Omental fat pad (tissue), 4 donors: ENCODE data around the gene CDAN1. TPM values are rescaled to one million over a fixed set of nuclear protein-coding genes. Genes with fewer than 3 reads are reported as not detected.

Source experiments
- ATAC-seq: fragments of 150-250 bp; one replicate; pipeline ENCODE4 v1.9.1; 2016; ENCODE audit warnings: mild to moderate bottlenecking, moderate library complexity; ENCODE audit not compliant: low FRiP score
- DNase-seq: peaks from one replicate; pipeline ENCODE4 v3.0.0-alpha.2; 2019; ENCODE audit warnings: low spot score
- total RNA-seq, 4 donors: library from RNA; depleted of rRNA; stranded (reverse); fragments of >200 nt; gene quantifications; one replicate each; pipeline ENCODE4 v1.1.0, GENCODE V29; 2016
- TF ChIP-seq, protein P1 (sequence below), 3 donors: fragments of 450-650 bp; IDR thresholded peaks; one replicate each; pipeline ENCODE4 v1.5.1; 2016 to 2017; ENCODE audit warnings: antibody characterized with exemption in 3 of 3, mild to moderate bottlenecking in 3 of 3, moderate library complexity in 2 of 3

The CDAN1 gene
- total RNA-seq, 4 donors from 2014 or later: 5.4 to 15.1 (median 7.5) TPM

DNA sequence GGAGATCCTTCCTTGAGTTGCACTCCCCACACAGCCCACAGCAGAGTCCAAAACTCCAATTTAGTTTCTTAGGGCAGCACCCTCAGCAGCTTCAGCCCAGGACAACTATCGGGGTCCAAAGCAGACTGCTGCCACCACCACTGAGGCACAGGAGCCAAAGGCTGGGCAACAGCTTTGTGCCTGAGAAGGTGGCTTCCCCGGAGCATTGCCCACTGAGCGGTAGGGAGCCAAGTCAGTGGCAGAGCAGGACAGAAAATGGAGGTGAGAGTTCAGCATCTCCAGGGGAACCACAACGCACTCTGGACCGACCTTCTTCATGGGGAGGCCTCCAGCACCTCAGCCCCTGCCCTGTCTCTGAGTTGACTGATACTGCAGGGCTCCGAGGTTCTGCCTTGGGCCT lies 43.4 kb downstream of the CDAN1 start:
- TF ChIP-seq, protein P1, sequence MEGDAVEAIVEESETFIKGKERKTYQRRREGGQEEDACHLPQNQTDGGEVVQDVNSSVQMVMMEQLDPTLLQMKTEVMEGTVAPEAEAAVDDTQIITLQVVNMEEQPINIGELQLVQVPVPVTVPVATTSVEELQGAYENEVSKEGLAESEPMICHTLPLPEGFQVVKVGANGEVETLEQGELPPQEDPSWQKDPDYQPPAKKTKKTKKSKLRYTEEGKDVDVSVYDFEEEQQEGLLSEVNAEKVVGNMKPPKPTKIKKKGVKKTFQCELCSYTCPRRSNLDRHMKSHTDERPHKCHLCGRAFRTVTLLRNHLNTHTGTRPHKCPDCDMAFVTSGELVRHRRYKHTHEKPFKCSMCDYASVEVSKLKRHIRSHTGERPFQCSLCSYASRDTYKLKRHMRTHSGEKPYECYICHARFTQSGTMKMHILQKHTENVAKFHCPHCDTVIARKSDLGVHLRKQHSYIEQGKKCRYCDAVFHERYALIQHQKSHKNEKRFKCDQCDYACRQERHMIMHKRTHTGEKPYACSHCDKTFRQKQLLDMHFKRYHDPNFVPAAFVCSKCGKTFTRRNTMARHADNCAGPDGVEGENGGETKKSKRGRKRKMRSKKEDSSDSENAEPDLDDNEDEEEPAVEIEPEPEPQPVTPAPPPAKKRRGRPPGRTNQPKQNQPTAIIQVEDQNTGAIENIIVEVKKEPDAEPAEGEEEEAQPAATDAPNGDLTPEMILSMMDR (IDR thresholded peaks at IDR 0.05): no peak
- DNase-seq: no peak
- ATAC-seq: no peak

DNA sequence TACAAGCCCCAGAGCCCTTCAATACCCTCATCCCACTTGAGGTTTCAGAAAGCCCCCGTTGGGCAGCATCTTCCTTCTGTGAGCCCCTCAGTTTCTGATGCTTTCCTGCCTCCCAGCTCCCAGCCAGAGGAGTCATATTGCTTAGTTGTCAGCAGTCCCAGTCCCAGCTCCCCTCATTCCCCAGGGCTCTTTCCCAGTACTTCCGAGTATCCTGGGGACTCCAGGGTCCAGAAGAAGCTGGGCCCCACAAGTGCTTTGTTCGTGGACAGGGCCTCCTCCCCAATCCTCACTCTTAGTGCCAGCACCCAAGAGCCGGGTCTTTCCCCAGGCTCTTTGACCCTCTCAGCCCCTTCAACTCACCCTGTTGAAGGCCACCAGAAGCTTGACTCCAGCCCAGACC lies 43.9 kb downstream of the CDAN1 start:
- DNase-seq (no peak), ATAC-seq (no peak)
- TF ChIP-seq, protein P1 (IDR thresholded peaks at IDR 0.05): no peak

DNA sequence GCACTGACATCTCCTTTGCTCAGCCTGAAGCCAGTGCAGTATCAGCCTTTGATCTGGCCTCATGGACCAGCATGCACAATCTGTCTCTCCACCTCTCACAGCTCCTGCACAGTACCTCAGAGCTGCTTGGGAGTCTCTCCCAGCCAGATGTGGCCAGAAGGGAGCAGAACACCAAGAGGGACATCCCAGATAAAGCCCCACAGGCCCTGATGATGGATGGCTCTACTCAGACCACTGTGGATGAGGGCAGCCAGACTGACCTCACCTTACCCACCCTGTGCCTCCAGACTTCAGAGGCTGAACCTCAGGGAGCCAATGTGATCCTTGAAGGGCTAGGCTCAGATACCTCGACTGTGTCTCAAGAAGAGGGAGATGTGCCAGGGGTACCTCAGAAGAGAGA lies 44.4 kb downstream of the CDAN1 start:
- TF ChIP-seq, protein P1 (IDR thresholded peaks at IDR 0.05): no peak
- ATAC-seq (no peak), DNase-seq (no peak)

DNA sequence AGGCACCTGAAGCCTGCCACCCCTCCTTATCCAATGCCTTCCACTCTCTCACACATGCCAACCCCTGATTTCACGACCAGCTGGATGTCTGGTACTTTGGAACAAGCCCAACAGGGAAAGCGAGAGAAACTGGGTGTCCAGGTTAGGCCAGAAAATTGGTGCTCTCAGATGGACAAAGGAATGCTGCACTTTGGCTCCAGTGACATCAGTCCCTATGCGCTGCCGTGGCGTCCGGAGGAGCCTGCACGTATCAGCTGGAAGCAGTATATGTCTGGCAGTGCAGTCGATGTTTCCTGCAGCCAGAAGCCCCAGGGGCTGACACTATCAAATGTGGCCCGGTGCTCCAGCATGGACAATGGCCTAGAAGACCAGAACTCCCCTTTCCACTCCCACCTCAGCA lies 45.2 kb downstream of the CDAN1 start:
- ATAC-seq: no peak
- no peak for DNase-seq
- TF ChIP-seq, protein P1 (IDR thresholded peaks at IDR 0.05): no peak

DNA sequence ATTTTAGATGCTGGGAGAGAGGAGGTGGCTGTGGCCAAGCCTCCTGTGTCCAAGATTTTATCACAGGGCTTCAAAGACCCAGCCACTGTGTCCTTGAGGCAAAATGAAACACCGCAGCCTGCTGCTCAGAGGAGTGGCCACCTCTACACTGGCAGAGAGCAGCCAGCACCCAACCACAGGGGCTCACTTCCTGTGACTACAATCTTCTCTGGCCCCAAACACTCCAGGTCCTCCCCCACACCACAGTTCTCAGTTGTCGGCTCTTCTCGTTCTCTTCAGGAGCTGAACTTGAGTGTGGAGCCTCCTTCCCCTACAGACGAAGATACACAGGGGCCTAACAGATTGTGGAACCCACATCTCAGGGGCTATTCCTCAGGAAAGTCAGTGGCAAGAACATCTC lies 45.6 kb downstream of the CDAN1 start:
- DNase-seq (no peak), ATAC-seq (no peak)
- TF ChIP-seq, protein P1 (IDR thresholded peaks at IDR 0.05): no peak

DNA sequence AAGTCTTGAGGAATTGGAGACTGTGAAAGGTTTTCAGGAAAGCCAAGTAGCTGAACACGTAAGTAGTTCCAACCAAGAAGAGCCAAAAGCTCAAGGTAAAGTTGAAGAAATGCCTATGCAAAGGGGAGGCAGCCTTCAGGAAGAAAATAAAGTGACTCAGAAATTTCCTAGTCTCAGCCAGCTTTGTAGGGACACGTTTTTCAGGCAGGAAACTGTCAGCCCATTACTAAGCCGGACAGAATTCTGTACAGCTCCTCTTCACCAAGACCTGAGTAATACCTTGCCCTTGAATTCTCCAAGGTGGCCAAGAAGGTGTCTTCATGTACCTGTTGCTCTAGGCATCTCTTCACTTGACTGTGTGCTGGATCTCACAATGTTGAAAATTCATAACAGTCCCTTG lies 48.6 kb downstream of the CDAN1 start:
- no peak for ATAC-seq
- DNase-seq: no peak
- TF ChIP-seq, protein P1 (IDR thresholded peaks at IDR 0.05): no peak

DNA sequence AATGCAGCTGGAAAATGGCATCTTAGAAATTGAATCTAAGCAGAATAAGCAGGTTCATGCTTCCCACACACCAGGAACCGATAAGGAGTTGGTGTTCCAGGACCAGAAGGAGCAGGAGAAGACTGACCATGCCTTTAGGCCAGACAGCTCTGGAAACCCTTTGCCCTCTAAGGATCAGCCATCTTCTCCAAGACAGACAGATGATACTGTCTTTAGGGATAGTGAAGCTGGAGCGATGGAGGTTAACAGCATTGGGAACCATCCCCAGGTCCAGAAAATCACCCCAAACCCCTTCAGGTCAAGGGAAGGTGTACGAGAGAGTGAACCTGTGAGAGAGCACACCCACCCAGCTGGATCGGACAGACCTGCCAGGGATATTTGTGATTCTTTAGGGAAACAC lies 49.2 kb downstream of the CDAN1 start:
- TF ChIP-seq, protein P1 (IDR thresholded peaks at IDR 0.05): no peak

More for the DNA sequence above, 49.2 kb downstream of the CDAN1 start:
- DNase-seq (no peak), ATAC-seq (no peak)
